Measurements from ENCODE around the gene SYNGR4.

The SYNGR4 gene

DNA sequence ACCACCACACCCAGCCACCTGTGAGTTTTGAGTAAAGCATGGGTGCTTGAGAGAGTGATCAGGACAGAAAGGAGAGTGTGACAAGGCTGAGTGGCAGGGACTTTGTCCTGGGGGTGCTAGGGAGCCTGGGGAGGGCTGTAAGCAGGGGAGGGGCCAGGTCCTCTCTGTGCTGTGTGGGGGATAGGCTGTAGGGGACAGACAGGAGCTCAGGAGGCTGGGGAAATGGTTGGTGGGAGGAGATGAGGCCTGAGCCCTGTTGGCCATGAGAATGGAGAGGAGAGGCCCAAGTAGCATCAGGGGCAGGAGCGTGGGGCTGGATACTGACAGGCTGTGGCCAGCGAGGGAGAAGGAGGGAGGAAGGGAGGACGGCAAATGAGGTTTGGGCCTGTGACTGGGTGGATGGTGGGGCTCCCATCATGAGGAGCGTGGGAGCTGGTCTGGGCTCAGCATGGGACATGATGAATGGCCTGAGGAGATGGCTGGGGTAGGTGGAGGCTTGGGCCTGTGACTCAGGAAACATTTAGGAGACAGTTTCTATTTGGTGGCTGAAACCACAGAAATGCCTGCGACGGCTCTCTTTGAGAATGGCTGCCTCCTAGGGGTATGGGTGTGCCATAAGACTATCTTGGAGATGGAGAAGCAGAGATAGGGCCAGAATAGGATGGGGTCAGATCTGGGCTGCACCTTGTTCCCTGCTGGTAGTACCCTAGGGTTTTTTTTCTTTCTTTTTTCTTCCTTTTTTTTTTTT, 54.3 kb downstream of the SYNGR4 start:
- peaks cover 21% of the 10 kb centered on the region for H3K4me1 ChIP-seq (ENCODE audit: control insufficient read depth, insufficient read depth, low read length, unreplicated experiment)
- H2AFZ ChIP-seq (ENCODE audit: low read length, unreplicated experiment), result no peak overlapping the region

DNA sequence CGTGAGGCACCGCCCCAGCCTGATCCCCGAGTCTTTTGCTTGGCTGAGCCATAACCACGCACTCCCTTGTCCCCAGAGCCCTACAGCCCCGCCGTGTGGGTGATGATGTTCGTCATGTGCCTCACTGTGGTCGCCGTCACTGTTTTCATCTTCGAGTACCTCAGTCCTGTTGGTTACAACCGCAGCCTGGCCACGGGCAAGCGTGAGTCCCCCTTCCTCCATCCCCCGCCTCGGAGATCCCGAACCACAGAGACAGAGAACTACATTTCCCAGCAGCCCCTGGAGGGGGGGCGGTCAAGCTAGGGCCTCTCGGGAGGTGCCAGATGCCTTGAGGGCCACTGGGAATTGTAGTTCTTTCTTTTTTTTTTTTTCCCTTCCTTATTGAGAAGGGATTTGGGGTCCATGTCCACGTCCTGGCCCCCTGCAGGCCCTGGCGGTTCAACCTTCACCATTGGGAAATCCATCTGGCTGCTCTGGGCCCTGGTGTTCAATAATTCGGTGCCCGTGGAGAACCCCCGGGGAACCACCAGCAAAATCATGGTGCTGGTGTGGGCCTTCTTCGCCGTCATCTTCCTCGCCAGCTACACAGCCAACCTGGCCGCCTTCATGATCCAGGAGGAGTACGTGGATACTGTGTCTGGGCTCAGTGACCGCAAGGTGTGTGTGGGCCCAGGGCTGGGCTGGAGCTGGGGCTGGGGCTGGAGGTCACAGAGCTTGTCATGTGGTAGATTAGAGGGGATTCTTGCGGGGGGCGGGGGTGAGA, 55.2 kb downstream of the SYNGR4 start:
- no peaks in the 10 kb centered on the region for H3K27me3 ChIP-seq (ENCODE audit: insufficient read depth, low read length)
- no peaks in the 10 kb centered on the region for H3K79me2 ChIP-seq (ENCODE audit: control insufficient read depth, insufficient read depth, low read length, unreplicated experiment)
- no peak overlapping the region for H3K4me3 ChIP-seq (ENCODE audit: low read depth, low read length)
- no peak overlapping the region for H3K27ac ChIP-seq (ENCODE audit: low read depth, low read length)
- peaks cover 13% of the 10 kb centered on the region for H3K4me1 ChIP-seq (ENCODE audit: control insufficient read depth, insufficient read depth, low read length, unreplicated experiment)
- no peak overlapping the region for H2AFZ ChIP-seq (ENCODE audit: low read length, unreplicated experiment)
- H3K36me3 ChIP-seq (ENCODE audit: insufficient read depth, low read length), result no peaks in the 10 kb centered on the region

More for the DNA sequence above, 54.3 kb downstream of the SYNGR4 start:
- Histone ChIP-seq H3K27ac (ENCODE audit: low read depth, low read length) (no peak overlapping the region), H3K36me3 (ENCODE audit: insufficient read depth, low read length) (no peaks in the 10 kb centered on the region), H3K79me2 (ENCODE audit: control insufficient read depth, insufficient read depth, low read length, unreplicated experiment) (no peaks in the 10 kb centered on the region), H3K27me3 (ENCODE audit: insufficient read depth, low read length) (no peaks in the 10 kb centered on the region), H3K4me3 (ENCODE audit: low read depth, low read length) (no peak overlapping the region)

DNA sequence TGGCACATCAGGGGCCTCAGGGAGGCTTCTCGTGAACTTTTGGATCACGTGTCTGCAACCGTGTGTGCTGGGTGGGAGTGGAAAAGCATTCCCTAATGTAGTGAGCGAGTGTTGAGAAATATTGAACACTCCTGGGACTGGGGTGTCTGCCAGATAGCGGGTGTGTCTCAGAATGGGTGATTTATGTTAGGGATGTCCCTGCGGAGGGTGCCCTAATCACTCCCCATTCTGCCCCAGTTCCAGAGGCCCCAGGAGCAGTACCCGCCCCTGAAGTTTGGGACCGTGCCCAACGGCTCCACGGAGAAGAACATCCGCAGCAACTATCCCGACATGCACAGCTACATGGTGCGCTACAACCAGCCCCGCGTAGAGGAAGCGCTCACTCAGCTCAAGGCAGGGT, 57.4 kb downstream of the SYNGR4 start:
- Histone ChIP-seq H3K4me1 (ENCODE audit: control insufficient read depth, insufficient read depth, low read length, unreplicated experiment) (peaks cover 12% of the 10 kb centered on the region), H3K4me3 (ENCODE audit: low read depth, low read length) (no peak overlapping the region), H3K79me2 (ENCODE audit: control insufficient read depth, insufficient read depth, low read length, unreplicated experiment) (no peaks in the 10 kb centered on the region), H3K27me3 (ENCODE audit: insufficient read depth, low read length) (no peaks in the 10 kb centered on the region), H3K36me3 (ENCODE audit: insufficient read depth, low read length) (no peaks in the 10 kb centered on the region), H2AFZ (ENCODE audit: low read length, unreplicated experiment) (no peak overlapping the region), H3K27ac (ENCODE audit: low read depth, low read length) (no peak overlapping the region)

DNA sequence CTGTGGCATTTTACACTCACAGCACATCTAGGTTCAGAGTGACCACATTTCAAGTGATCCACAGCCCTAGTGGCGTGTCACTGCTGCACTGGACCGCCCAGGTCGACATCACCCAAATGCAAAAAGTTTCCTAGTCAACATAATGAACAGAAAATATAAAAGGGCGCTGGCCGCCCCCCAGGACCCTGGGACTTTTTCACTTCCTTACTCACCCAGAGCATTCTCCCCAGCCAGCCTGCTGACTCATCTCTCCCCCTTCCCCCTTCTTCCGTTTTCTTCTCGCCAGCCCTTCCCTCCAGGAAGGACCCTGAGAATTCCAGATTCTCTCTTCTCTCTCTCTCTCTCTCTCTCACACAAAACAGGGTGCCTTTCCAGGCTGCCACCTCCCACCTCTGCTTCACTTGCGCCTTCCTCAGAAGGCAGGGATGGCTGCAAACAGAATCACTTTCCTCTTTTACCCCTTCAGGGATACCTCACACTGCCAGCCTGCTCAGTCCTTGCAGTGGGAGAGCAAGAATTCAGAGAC, 60.6 kb downstream of the SYNGR4 start:
- no peaks in the 10 kb centered on the region for H3K79me2 ChIP-seq (ENCODE audit: control insufficient read depth, insufficient read depth, low read length, unreplicated experiment)
- no peaks in the 10 kb centered on the region for H3K36me3 ChIP-seq (ENCODE audit: insufficient read depth, low read length)
- no peaks in the 10 kb centered on the region for H3K27me3 ChIP-seq (ENCODE audit: insufficient read depth, low read length)
- H3K4me3 ChIP-seq (ENCODE audit: low read depth, low read length), result no peak overlapping the region
- peak overlapping the region; percentile 89 for H2AFZ ChIP-seq (ENCODE audit: low read length, unreplicated experiment)
- H3K27ac ChIP-seq (ENCODE audit: low read depth, low read length), result peak overlapping the region; percentile 50
- peaks cover 12% of the 10 kb centered on the region for H3K4me1 ChIP-seq (ENCODE audit: control insufficient read depth, insufficient read depth, low read length, unreplicated experiment)
